NCI-H2081 treated with DMSO at 0.1 percent for 48 hours (cell line): Measurements from ENCODE around the gene PIK3C2A.

Experiments
- DNase-seq: peaks from one replicate; lab custom pipeline; 2025; lab: John Stamatoyannopoulos, UW

The PIK3C2A gene

GRCh38 chr11:17209939-17210245 lies 2.1 kb upstream of the PIK3C2A start:
- no peak for DNase-seq

GRCh38 chr11:17208257-17208999 lies 642 bp upstream of the PIK3C2A start:
- DNase-seq: peak; percentile 76

- DNase-seq: no peak
Measured at GRCh38 chr11:17206463-17206862, 1.3 kb downstream of the PIK3C2A start.

DNA sequence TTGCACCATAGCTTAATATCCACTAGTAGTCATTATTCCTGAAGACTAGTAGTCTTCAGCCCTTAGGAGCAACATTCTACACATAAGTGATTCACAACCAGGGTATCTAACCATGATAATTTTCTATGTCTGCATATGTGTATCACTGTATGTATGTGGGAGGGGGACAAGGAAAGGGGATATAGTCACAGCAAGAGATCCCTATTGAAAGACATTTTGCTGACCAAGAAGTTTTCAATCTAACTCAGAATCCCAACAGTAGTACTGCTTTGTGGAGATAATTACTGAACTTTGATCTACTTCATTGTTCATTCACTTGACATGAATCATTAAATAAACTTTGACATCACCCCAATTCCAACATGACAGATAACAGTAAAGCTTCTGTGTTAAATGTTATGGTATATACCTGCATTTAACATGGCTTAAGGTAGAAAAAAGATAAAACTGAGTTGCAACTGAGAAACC lies 10.3 kb downstream of the PIK3C2A start:
- no peak for DNase-seq

GRCh38 chr11:17188675-17189074 lies 19.1 kb downstream of the PIK3C2A start:
- DNase-seq: no peak

DNA sequence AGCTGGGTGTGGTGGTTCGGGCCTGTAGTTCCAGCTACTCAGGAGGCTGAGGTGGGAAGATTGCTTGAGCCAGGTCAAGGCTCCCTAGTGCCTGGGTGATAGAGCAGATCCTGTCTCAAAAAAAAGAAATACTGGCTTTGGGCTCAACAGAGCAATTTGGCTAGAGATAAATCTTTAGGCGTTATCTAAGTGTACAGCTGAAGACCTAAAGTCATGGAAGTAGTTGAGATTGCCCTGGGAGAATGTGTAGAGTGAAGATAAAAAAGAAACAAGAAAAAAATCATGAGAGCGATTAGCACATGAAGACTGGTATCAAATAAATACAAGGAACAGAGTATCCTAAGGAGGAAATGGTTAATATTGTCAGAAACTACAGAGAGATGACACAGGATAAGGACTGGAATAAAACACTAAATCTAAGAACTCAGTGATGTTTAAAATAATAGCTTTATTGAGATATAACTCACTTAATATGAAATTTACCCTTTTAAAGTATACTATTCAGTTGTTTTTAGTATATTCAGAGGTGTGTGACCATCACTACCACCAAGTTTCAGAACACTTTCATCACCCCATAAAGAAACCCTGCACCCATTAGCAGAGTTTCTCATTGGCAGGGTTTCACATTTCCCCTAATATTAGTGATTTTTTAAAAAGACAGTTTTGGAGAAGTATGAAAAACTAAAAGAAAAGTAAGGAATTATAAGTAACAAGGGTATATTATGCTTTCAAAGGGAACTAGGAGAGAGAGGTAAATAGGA lies 20.7 kb downstream of the PIK3C2A start:
- DNase-seq: no peak

DNA sequence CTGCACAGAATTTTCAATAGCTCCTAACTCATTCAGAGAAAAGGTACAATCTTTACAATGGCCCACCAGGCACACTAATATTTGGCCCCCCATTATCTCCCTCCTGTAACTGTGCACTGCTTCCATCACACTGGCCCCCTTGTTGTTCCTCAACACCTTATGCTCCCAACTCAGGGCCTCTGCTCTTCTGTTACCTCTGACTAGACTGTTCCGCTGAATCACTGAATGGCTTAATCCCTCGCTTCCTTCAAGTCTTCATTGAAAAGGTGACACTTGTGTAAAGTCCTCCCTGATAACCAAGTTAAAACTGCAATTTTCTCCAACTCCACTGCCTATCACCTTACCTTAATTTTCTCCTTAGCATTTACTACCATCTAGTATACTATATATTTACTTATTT lies 21.8 kb downstream of the PIK3C2A start:
- DNase-seq: no peak

- no peak for DNase-seq
Measured at GRCh38 chr11:17184882-17185587, 22.8 kb downstream of the PIK3C2A start.

DNA sequence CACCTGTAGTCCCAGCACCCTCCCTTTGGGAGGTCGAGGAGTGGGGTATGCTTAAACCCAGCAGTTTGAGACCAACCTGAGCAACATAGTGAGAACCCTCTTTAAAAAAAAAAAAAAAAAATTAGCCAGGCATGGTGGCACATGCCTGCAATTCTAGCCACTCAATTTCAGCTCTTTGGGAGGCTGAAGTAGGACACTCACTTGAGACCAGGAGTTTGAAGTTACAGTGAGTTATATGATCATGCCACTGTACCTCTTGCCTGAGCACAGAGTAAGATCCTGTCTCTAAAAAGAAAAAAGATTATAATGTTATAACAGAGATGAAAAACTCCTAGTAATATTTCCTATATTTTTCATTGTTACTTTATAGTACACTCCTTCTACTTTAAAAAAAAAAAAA lies 23.9 kb downstream of the PIK3C2A start:
- no peak for DNase-seq

DNA sequence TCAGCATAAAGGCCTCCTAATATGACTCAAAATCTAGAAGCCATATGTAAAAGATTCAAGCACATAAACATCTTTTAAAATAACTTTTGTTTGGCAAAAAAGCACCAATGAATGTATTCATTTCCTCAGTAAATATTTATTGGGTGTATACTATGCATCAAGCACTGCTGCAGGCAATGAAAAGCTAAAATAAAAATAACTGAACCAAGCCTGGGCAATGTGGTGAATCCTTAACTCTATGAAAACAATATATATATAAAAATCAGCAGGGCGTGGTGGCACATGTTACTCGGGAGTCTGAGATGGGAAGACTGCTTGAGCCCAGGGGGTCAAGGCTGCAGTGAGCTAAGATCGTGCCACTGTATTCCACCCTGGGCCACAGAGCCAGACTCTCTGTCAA lies 27.8 kb downstream of the PIK3C2A start:
- no peak for DNase-seq

DNA sequence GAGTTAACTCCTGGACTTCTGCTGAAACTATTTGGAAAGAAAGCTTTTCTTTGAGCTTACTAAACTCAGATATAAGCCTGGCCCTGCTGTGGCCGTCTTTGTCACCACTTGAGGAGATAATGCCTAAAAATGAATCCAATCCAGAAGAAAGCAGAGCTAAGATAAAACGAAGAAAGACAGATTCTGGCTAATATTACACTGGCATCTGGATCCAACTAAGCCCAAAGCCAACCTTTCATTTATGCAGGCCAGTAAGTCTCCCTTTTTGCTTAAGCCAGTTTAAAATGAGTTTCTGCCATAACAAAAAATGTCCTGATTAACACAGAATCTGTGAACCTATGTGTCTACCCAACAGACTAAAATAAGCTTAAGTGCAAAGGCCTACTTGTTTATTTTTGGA lies 34.5 kb downstream of the PIK3C2A start:
- DNase-seq: no peak

GRCh38 chr11:17171916-17172315 lies 35.9 kb downstream of the PIK3C2A start:
- no peak for DNase-seq

GRCh38 chr11:17171343-17171742 lies 36.4 kb downstream of the PIK3C2A start:
- DNase-seq: no peak

- DNase-seq: no peak
Measured at GRCh38 chr11:17169876-17170275, 37.9 kb downstream of the PIK3C2A start.

- DNase-seq: no peak
Measured at GRCh38 chr11:17165247-17165890, 42.4 kb downstream of the PIK3C2A start.

GRCh38 chr11:17164361-17165246 lies 43.2 kb downstream of the PIK3C2A start:
- DNase-seq: no peak

DNA sequence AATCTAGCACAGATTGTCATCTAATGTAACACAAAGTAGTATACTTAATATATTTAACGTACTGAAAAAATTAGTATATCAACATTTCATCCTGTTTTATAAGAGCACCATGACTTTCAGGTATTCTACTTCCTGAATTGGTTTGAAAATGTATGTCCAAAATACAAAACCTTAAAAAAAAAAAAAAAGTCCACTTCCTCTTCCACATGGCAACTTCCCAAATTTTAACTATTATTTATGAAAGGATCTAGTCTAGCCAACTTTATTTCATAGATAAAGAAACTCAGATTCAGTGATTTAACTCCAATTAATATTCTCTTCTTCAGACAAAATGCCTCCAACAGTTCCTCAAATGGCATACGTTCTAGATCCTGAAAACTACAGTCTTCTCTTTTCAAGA lies 44.0 kb downstream of the PIK3C2A start:
- no peak for DNase-seq

DNA sequence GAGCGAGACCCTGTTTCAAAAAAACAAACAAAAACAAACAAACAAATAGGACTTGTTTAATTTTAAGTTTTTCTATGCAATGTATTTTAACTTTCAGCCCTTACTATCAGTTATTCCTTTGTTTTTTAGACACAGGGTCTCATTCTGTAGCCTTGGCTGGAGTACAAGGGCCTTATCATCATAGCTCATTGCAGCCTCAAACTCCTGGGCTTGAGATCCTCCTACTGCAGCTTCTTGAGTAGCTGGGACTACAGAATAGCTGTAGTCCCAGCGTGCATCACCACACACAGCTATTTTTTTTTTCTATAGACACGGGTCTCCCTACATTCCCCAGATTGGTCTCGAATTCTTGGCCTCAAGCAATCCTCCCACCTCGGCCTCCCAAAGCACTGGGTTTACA lies 44.5 kb downstream of the PIK3C2A start:
- DNase-seq: no peak

DNA sequence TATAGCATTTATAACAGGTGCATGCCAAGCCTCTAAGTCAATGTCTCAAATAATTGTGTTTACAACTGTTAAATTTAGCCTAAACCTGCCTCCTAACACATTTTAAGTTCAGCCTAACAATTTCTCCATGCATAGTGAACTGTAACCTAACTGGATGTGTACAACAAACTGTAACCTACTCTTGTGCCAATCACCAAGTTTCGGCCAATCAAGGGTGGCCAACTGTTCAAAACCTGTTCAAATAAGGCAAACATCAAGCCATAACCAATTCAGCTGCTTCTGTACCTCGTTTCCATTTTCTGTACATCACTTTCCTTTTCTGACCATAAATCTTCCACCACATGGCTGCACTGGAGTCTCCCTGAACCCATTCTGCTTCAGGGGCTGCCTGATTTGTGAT lies 45.4 kb downstream of the PIK3C2A start:
- DNase-seq: no peak

DNA sequence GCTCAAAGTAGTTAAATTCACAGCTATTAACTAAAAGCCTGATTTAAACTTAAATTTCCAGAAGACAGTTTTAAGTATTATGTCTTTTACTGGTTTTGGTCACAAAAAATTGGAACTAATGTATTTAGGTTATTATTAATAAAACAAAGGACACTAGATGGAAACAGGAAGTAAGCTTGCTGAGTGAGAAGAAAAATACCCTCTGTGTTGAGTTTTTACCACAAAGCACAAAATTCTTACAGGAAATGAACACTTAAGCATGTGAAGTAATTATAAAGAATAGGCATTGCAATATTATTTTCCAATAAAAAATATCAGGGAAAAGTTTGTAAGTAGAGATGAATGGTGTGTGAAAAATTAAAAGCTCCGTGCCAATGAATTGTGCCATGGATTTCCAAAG lies 46.3 kb downstream of the PIK3C2A start:
- DNase-seq: no peak

- DNase-seq: no peak
Measured at GRCh38 chr11:17159441-17159840, 48.3 kb downstream of the PIK3C2A start.
